IMR-90 (cell line): Measurements from ENCODE around the gene GMCL2.

ENCODE experiments used
- CTCF ChIP-seq: conservative IDR thresholded peaks from 2 replicates; pipeline ENCODE4 v1.5.1; 2012; ENCODE audit warnings: mild to moderate bottlenecking, low read depth, low read length, improper control_type of control experiment
- FOS ChIP-seq: fragments of 150-350 bp; IDR thresholded peaks from 2 replicates; pipeline ENCODE4 v1.6.1; 2016; ENCODE audit warnings: low read depth, low read length
- POLR2A ChIP-seq: IDR thresholded peaks from 2 replicates; pipeline ENCODE4 v1.6.1; 2012; ENCODE audit warnings: mild to moderate bottlenecking, low read depth, low read length
- RCOR1 ChIP-seq: IDR thresholded peaks from 2 replicates; pipeline ENCODE4 v1.6.1; 2012; ENCODE audit warnings: mild to moderate bottlenecking, low read length, improper control_type of control experiment; ENCODE audit not compliant: insufficient replicate concordance
- RFX5 ChIP-seq: IDR thresholded peaks from 2 replicates; pipeline ENCODE4 v1.8.0; 2012; ENCODE audit warnings: low read depth, mild to moderate bottlenecking, low read length, moderate library complexity
- USF2 ChIP-seq: fragments of 150-350 bp; IDR thresholded peaks from 2 replicates; pipeline ENCODE4 v1.6.1; 2017; ENCODE audit warnings: mild to moderate bottlenecking, antibody characterized with exemption, low read length, low read depth

- TF ChIP-seq CTCF (no peak), RFX5 (no peak), RCOR1 (no peak), FOS (no peak), POLR2A (no peak), USF2 (no peak)
Measured at GRCh38 chr5:178215280-178216002, 28.3 kb upstream of the GMCL2 start.
